CD4-positive, alpha-beta T cell treated with Interleukin-15 for 4 hours (primary cell): ENCODE results near the gene NHERF2.

Experiments
- DNase-seq: peaks from one replicate; pipeline ENCODE4 v3.0.0-alpha.2; 2020; ENCODE audit warnings: low spot score

Gene NHERF2

DNA sequence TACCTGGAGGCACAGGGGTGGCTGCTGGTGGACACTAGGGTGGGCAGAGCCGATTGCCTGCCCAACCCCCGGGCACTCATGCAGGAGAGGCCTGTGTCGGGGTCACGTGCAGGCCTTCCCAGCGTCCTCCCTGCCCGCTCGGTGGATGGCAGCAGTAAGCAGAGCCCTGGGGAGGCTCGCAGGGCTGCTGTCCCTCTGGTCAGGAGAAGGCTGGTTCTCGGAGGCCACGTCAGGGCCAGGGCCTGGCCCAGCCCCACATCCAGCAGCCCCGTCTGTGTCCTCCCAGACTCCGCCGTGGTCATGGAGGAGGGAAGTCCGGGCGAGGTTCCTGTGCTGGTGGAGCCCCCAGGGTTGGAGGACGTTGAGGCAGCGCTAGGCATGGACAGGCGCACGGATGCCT is 56.7 kb downstream of the NHERF2 start:
- DNase-seq, result no peak

GRCh38 chr16:2083876-2084780 is 57.4 kb downstream of the NHERF2 start:
- no peak for DNase-seq

DNA sequence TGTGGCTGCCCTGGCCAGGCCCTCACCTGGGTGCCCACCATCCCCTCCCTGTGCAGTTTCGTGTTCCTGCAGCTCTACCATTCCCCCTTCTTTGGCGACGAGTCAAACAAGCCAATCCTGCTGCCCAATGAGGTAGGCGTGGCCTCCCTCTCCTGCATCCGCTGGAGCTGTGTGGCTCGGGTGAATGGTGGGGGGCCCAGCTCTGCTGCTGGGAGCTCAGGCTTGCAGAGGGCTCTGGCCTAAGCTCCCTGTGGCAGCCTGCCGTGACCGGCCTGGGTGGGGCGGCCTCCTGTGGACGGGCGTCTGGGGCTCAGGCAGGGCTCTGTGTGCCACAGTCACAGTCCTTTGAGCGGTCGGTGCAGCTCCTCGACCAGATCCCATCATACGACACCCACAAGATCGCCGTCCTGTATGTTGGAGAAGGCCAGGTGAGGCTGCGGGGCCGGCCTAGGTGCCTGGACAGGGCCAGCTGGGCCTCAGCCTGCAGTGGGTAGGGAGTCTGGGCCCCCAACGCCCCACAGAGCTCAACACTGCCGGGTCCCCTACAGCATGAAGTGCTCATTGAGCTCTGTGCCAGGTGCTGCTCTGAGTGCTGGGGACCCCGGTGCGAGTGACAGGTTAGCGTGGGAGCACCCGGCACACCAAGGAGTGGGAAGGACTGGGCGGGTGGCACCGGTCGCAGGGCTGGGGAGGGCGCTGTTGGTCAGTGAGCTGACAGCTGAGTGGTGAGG is 58.4 kb downstream of the NHERF2 start:
- no peak for DNase-seq

- DNase-seq, result no peak
Measured at GRCh38 chr16:2085669-2086068, 59.0 kb downstream of the NHERF2 start.

DNA sequence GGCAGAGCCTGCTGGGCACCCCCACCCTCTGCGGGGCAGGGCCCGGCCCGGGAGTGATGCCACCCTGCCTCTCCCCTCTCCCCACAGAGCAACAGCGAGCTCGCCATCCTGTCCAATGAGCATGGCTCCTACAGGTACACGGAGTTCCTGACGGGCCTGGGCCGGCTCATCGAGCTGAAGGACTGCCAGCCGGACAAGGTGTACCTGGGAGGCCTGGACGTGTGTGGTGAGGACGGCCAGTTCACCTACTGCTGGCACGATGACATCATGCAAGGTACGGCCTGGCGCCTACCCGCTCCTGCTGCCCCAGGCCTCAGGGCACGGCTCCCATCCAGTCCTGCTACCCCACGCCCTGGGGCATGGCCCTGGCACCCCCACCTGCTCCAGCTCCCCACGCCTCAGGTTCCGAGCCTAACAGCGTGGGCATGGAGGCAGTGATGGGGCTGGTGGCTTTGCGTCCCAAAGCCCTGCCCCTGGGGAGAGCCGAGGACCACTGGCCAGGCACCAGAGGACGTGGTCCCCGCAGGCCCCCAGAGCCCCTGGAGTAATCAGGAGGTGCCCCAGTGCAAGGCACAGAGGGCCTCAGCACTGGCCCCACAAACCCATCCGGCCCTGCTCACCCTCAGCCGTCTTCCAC is 59.5 kb downstream of the NHERF2 start:
- DNase-seq, result no peak

DNA sequence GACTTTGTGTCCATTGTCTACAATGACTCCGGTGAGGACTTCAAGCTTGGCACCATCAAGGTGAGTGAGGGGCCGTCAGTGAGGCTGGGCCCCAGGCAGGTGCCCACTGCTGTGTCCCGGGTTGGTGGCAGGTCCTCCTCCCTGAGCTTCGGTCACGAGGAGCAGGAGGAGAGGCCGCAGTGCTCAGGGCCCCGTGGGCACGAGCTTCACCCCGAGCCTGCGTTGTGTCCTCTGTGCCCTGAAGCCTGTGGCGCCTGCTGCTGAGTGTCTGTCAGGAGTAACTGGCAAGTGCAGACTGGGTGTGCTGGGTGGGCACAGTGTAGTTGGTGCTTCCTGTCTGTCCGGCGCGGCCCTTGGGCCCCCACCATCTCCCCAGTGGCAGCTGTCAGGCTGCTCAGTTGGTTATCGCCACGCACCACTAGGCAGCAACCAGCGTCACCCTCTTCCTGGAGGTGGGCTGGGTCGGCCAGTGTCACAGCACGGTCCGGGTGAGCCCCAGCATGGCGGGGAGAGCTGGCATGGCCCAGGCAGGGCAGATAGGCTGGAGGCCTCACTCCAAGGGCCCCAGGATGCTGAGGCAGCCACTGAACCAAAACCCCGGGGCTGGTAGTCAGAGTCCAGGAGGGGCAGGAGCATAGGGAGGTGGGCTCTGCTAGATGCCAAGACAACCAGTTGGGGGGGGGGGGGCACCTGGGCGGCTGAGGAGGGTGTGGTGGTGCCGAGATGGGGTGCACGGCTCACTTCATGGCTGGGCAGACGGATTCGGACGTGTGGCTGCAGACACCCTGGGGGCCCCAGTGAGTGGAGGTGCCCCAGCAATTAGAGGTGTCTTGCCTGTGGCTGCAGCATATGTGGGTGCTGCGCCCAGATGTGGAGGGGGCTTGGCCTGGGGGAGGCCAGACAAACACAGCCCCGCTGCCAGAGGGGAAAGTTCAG is 60.4 kb downstream of the NHERF2 start:
- no peak for DNase-seq

- DNase-seq, result no peak
Measured at GRCh38 chr16:2087748-2088631, 61.3 kb downstream of the NHERF2 start.
